ENCODE measurements around the gene B3GLCT.

The B3GLCT gene

DNA sequence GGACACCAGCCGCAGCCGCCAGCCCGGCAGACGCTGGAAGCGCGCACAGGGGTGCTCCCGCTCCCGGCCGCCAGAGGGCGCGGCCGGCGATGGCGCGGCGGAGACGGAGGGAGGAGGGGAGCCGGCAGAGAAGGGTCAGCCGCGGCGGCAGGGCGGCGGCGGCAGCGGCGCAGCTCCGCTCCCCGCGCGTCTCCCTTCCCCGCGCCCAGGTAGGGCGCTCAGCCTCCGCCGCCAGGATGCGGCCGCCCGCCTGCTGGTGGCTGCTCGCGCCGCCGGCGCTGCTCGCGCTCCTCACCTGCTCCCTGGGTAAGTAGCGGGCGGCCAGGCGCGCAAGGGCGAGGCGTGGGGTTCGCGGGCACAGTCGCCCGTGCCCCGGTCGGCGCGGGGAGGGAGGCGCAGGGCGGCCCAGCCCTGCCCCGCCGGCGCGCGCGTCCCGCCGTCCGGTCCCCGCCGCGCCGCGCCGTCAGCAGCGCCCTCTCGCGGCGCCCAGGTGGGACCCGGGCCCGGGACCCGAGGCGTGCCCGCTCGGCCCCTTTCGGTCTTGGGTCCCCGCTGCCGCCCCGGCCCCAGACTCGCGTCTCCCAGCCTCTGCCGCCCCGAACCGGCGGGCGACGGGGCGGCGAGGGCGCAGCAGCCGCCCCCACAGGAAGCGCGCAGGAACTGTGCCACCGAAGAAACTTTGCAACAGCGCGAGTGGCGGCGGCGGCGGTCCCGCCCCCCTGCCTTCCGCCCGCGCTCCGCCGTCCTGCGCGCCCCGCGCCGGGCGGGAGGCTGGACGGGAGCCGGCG is at the start of gene B3GLCT:
TSS of gene B3GLCT (plus strand) at position 127 of the 788 bp plus-strand sequence. CDS start at position 237, 110 bp downstream.
- peak within 1 kb of the TSS; percentile 73 for H3K4me3 ChIP-seq (ENCODE audit: low read length)
- TF ChIP-seq, protein P1, sequence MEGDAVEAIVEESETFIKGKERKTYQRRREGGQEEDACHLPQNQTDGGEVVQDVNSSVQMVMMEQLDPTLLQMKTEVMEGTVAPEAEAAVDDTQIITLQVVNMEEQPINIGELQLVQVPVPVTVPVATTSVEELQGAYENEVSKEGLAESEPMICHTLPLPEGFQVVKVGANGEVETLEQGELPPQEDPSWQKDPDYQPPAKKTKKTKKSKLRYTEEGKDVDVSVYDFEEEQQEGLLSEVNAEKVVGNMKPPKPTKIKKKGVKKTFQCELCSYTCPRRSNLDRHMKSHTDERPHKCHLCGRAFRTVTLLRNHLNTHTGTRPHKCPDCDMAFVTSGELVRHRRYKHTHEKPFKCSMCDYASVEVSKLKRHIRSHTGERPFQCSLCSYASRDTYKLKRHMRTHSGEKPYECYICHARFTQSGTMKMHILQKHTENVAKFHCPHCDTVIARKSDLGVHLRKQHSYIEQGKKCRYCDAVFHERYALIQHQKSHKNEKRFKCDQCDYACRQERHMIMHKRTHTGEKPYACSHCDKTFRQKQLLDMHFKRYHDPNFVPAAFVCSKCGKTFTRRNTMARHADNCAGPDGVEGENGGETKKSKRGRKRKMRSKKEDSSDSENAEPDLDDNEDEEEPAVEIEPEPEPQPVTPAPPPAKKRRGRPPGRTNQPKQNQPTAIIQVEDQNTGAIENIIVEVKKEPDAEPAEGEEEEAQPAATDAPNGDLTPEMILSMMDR (conservative IDR thresholded peaks at IDR 0.05; ENCODE audit: low read length): peak; percentile 51
- peak; percentile 76 for DNase-seq (ENCODE audit: low read depth)

DNA sequence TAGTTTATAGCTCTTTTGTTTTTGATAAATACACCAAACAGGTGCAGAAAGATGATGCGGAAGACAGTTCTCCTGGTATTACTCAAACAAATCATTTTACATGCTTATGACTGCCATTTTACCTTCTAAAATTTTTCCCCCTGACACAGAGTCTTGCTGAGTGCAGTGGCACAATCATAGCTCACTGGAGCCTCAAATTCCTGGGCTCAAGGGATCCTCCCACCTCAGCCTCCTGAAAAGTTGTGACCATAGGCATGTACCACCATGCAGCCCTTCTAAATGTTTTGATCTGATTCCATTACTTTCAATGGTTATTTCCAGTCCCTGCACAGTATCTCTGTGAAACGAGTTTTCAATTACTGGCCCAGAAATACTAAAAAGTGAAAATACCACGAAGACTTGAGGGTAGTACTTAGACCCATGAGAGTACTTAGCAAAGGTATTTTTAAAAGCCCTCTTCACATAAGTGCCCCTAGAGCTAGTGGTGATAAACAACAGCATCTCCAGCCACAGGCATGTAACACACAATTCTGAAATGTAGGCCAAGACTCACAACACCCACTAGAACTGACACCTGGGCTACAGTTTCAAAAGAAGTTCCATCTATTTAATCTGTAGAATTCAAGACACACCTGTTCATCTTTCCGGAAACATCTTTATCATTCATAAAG is 49.3 kb upstream of the B3GLCT start:
- TF ChIP-seq, protein P1 (conservative IDR thresholded peaks at IDR 0.05; ENCODE audit: low read length): no peak
- DNase-seq (ENCODE audit: low read depth): no peak

DNA sequence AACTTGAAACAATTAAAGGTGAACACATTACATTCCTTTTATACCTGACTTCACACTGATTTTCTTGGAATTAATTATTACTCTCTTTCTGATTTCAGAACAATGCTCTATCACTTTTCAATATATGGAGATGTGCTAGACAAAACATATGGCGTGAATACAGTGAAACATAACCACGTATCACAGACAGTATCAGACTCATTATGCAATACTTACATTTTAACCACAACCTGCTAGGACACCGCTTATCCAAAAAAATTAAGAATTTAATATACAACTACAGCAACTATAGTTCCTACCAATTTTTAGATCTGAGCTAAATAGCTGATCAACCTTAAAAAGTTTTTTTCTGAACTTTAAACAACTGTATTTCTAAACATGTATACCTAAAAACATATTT is 47.9 kb upstream of the B3GLCT start:
- no peak overlapping the region for H3K4me3 ChIP-seq (ENCODE audit: low read length)
- TF ChIP-seq, protein P1 (conservative IDR thresholded peaks at IDR 0.05; ENCODE audit: low read length): no peak
- DNase-seq (ENCODE audit: low read depth): no peak

More for the DNA sequence above, 49.3 kb upstream of the B3GLCT start:
- no peak overlapping the region for H3K4me3 ChIP-seq (ENCODE audit: low read length)

DNA sequence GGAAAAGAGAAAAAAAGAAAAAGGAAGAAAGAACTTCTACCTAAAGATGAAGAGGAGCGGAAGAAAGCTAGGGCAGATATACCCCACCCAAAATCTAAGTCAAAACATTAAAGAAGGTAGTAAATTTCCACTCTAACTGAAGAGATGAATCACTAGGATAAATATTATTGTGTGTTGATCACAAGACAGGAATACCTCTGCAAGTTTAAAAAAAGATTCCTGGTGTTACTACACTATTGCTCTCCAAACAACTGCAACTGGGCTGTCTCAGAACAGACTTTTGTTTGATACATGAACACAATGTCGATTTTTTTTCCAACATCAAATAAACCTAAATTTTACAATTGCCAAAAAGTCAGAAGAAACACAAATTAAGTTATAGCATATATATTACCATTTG is 44.8 kb upstream of the B3GLCT start:
- DNase-seq (ENCODE audit: low read depth): no peak
- H3K4me3 ChIP-seq (ENCODE audit: low read length): no peak overlapping the region
- TF ChIP-seq, protein P1 (conservative IDR thresholded peaks at IDR 0.05; ENCODE audit: low read length): no peak

- no peak for DNase-seq (ENCODE audit: low read depth)
- TF ChIP-seq, protein P1 (conservative IDR thresholded peaks at IDR 0.05; ENCODE audit: low read length): no peak
- H3K4me3 ChIP-seq (ENCODE audit: low read length): no peak overlapping the region
These were observed 40.5 kb upstream of the B3GLCT start for GRCh38 chr13:31159306-31159705.

- peak overlapping the region; percentile 84 for H3K4me3 ChIP-seq (ENCODE audit: low read length)
- peak; percentile 71 for DNase-seq (ENCODE audit: low read depth)
- TF ChIP-seq, protein P1 (conservative IDR thresholded peaks at IDR 0.05; ENCODE audit: low read length): 0 out of 2 replicates have a peak, but pooled peaks have one; percentile 1
These were observed 38.8 kb upstream of the B3GLCT start for GRCh38 chr13:31160857-31161556.
